Fibroblast of mammary gland (primary cell): ENCODE measurements around the gene CXCR1.
"Not testable (repeated sequence)": the region's sequence is repeated elsewhere in the genome, so short reads cannot be mapped to it uniquely, and the experiment has no call there.

ENCODE experiments used
- DNase-seq: peaks from one replicate; pipeline ENCODE4 v3.0.0-alpha.2; 2010; ENCODE audit warnings: low read depth
- H3K4me3 ChIP-seq: 2 replicates; pipeline ENCODE4 v1.5.1; 2011; ENCODE audit warnings: low read depth, mild to moderate bottlenecking, low read length, moderate library complexity; ENCODE audit not compliant: control insufficient read depth
- CTCF ChIP-seq: conservative IDR thresholded peaks from 2 replicates; pipeline ENCODE4 v1.5.1; 2011; ENCODE audit warnings: low read depth, low read length, inconsistent platforms; ENCODE audit not compliant: control insufficient read depth, insufficient read depth

The CXCR1 gene

GRCh38 chr2:218125095-218125494 lies 41.7 kb downstream of the CXCR1 start:
- TF ChIP-seq CTCF: no peak
- peak; percentile 7 for DNase-seq
- H3K4me3 ChIP-seq: no peak overlapping the region

- no peak overlapping the region for H3K4me3 ChIP-seq
- DNase-seq: no peak
- TF ChIP-seq CTCF: no peak
Observed at GRCh38 chr2:218123986-218124385, 42.8 kb downstream of the CXCR1 start.

GRCh38 chr2:218122286-218122685 lies 44.5 kb downstream of the CXCR1 start:
- H3K4me3 ChIP-seq, DNase-seq: not testable (repeated sequence)

GRCh38 chr2:218121789-218122188 lies 45.0 kb downstream of the CXCR1 start:
- not testable (repeated sequence) for DNase-seq, H3K4me3 ChIP-seq
